GM12878 (cell line): ENCODE data around the gene POLDIP3. TPM values are rescaled to one million over a fixed set of nuclear protein-coding genes. Genes with fewer than 3 reads are reported as not detected.
A peak's percentile ranks its signal among the peaks of the same experiment; 100 is the strongest.

ENCODE experiments used
- BACH1 ChIP-seq: fragments of 450-650 bp; IDR thresholded peaks from 2 replicates; pipeline ENCODE4 v1.6.1; 2017; ENCODE audit warnings: mild to moderate bottlenecking, borderline replicate concordance
- EGR1 ChIP-seq, 2 experiments: IDR thresholded peaks; 1 replicate in 1 of 2; 2 replicates in 1 of 2; pipeline ENCODE4 v1.6.1; 2011 to 2012; ENCODE audit warnings: low read depth in 2 of 2, low read length in 2 of 2, borderline replicate concordance in 1 of 2, mild to moderate bottlenecking in 1 of 2, moderate library complexity in 1 of 2
- FOS ChIP-seq: IDR thresholded peaks from 3 replicates; pipeline ENCODE4 v1.6.1; 2011; ENCODE audit warnings: borderline replicate concordance; ENCODE audit not compliant: insufficient read length; ENCODE audit errors: extremely low read depth
- FOXK2 ChIP-seq: fragments of 450-650 bp; IDR thresholded peaks from 2 replicates; pipeline ENCODE4 v1.6.1; 2017; ENCODE audit warnings: mild to moderate bottlenecking, moderate library complexity
- GATAD2B ChIP-seq: fragments of 450-650 bp; conservative IDR thresholded peaks from 2 replicates; pipeline ENCODE4 v1.6.1; 2017; ENCODE audit warnings: low read depth, mild to moderate bottlenecking, moderate library complexity
- IRF3 ChIP-seq: fragments of 450-650 bp; IDR thresholded peaks from 2 replicates; pipeline ENCODE4 v1.6.1; 2014; ENCODE audit warnings: mild to moderate bottlenecking
- KAT2A ChIP-seq: conservative IDR thresholded peaks from 2 replicates; pipeline ENCODE4 v1.6.1; 2011; ENCODE audit warnings: low read depth, low read length; ENCODE audit not compliant: control insufficient read depth
- MEF2B ChIP-seq: fragments of 450-650 bp; IDR thresholded peaks from 2 replicates; pipeline ENCODE4 v1.6.1; 2018; ENCODE audit warnings: mild to moderate bottlenecking, moderate library complexity; ENCODE audit not compliant: partially characterized antibody, poor library complexity, severe bottlenecking
- NFXL1 ChIP-seq: fragments of 450-650 bp; IDR thresholded peaks from 2 replicates; pipeline ENCODE4 v1.6.1; 2017; ENCODE audit warnings: antibody characterized with exemption, mild to moderate bottlenecking, borderline replicate concordance
- NKRF ChIP-seq: fragments of 450-650 bp; conservative IDR thresholded peaks from 2 replicates; pipeline ENCODE4 v1.6.1; 2017; ENCODE audit warnings: mild to moderate bottlenecking, moderate library complexity
- POLR2AphosphoS2 ChIP-seq: IDR thresholded peaks from 2 replicates; pipeline ENCODE4 v1.6.1; 2011; ENCODE audit warnings: low read depth, mild to moderate bottlenecking, low read length, improper control_type of control experiment, moderate library complexity
- RELB ChIP-seq: fragments of 450-650 bp; IDR thresholded peaks from 2 replicates; pipeline ENCODE4 v1.6.1; 2017; ENCODE audit warnings: low read depth, mild to moderate bottlenecking, moderate library complexity
- RFX5 ChIP-seq: IDR thresholded peaks from 2 replicates; pipeline ENCODE4 v1.6.1; 2011; ENCODE audit warnings: low read depth, low read length, improper control_type of control experiment
- RUNX3 ChIP-seq: IDR thresholded peaks from 2 replicates; pipeline ENCODE4 v1.6.1; 2012; ENCODE audit warnings: low read length, inconsistent platforms
- SIX5 ChIP-seq: IDR thresholded peaks from 2 replicates; pipeline ENCODE4 v1.6.1; 2011; ENCODE audit warnings: mild to moderate bottlenecking, low read depth, low read length, moderate library complexity; ENCODE audit not compliant: severe bottlenecking
- SMC3 ChIP-seq: IDR thresholded peaks from 2 replicates; pipeline ENCODE4 v1.6.1; 2011; ENCODE audit warnings: low read length, improper control_type of control experiment, borderline replicate concordance
- SPI1 ChIP-seq: IDR thresholded peaks from 2 replicates; pipeline ENCODE4 v1.6.1; 2011; ENCODE audit warnings: low read depth, mild to moderate bottlenecking, low read length, moderate library complexity, borderline replicate concordance; ENCODE audit not compliant: insufficient read depth
- SREBF2 ChIP-seq: IDR thresholded peaks from 2 replicates; pipeline ENCODE4 v1.6.1; 2012; ENCODE audit warnings: mild to moderate bottlenecking, low read length
- STAT3 ChIP-seq: IDR thresholded peaks from 2 replicates; pipeline ENCODE4 v1.6.1; 2011; ENCODE audit warnings: low read depth, low read length, improper control_type of control experiment
- TAF1 ChIP-seq: IDR thresholded peaks from 2 replicates; pipeline ENCODE4 v1.6.1; 2011; ENCODE audit warnings: mild to moderate bottlenecking, low read depth, low read length, borderline replicate concordance
- YBX1 ChIP-seq: fragments of 450-650 bp; IDR thresholded peaks from 2 replicates; pipeline ENCODE4 v1.6.1; 2016; ENCODE audit warnings: antibody characterized with exemption
- ZSCAN29 ChIP-seq: fragments of 450-650 bp; IDR thresholded peaks from 2 replicates; pipeline ENCODE4 v1.6.1; 2017; ENCODE audit warnings: mild to moderate bottlenecking, moderate library complexity
- polyA plus RNA-seq, 11 experiments: library from polyadenylated mRNA; depleted of rRNA in 4 of 11; unstranded in 6 of 11; stranded (reverse) in 5 of 11; fragments of >200 nt; fragmentation: Nextera tagmentation in 4 of 11; fragmentation: Illumina TruSeq in 1 of 11; extraction: Ambion mirVana in 4 of 11; extraction: Trizol in 1 of 11; gene quantifications; 1 replicate in 1 of 11; 2 replicates in 10 of 11; pipeline versions ENCODE4 v1.2.1 to v1.2.3, GENCODE V29; 2011 to 2016; ENCODE audit warnings: inconsistent platforms in 2 of 11, missing spikeins in 2 of 11, low read depth in 1 of 11
- total RNA-seq, 4 experiments: library from RNA; depleted of rRNA in 3 of 4; stranded (reverse); fragments of >200 nt in 3 of 4; fragmentation: Illumina TruSeq in 1 of 4; extraction: Trizol in 1 of 4; gene quantifications; 2 replicates each; pipeline versions ENCODE4 v1.2.1 to v1.2.3, GENCODE V29; 2013 to 2021

POLDIP3 gene
- total and polyA plus RNA-seq, 10 of the 15 experiments (the other 5 are each of a cell fraction or from before 2014, with no cell fraction given) = 14.8 to 60.2 (median 49.5) TPM

GRCh38 chr22:42649246-42650099, 34.8 kb upstream of the POLDIP3 start, which contains the start of gene CYB5R3 (continued):
- TF ChIP-seq SMC3 = no peak
- peak; percentile 89 for TF ChIP-seq TAF1
- no peak for TF ChIP-seq MEF2B
- no peak for TF ChIP-seq FOS
- no peak for TF ChIP-seq IRF3
- no peak for TF ChIP-seq SREBF2
- peak; percentile 23; the same call in 1 of the 2 replicates for TF ChIP-seq RUNX3
- no peak for TF ChIP-seq ZSCAN29
- peak; percentile 87 for TF ChIP-seq NFXL1
- peak in 1 of 2 experiments; percentile 60; a peak in 2 of 3 replicates for TF ChIP-seq EGR1 (IDR thresholded peaks at IDR 0.05; ENCODE audit: borderline replicate concordance in 1 of 2, low read depth in 2 of 2, low read length in 2 of 2)
- TF ChIP-seq NKRF = 0 out of 2 replicates have a peak, but pooled peaks have one; percentile 23
- TF ChIP-seq POLR2AphosphoS2 = no peak
- TF ChIP-seq YBX1 = no peak
- TF ChIP-seq KAT2A = no peak
- TF ChIP-seq FOXK2 = no peak
- TF ChIP-seq BACH1 = no peak
- no peak for TF ChIP-seq STAT3
- TF ChIP-seq GATAD2B = peak; percentile 45
- TF ChIP-seq RFX5 = no peak
- TF ChIP-seq SIX5 = no peak
- no peak for TF ChIP-seq SPI1
- no peak for TF ChIP-seq RELB
